AG04449 (cell line): ENCODE measurements around the gene FGF1.

Source experiments
- CTCF ChIA-PET: fragments of 350-600 bp; formaldehyde crosslinking; extraction: SDS; loops from one replicate; lab custom pipeline; 2021; ENCODE audit warnings: antibody characterized with exemption; lab: Yijun Ruan, JAX
- POLR2A ChIA-PET: fragments of 400-600, 350-600 bp; formaldehyde crosslinking; extraction: SDS; loops from one replicate; lab custom pipeline; 2020; ENCODE audit warnings: antibody characterized with exemption, inconsistent platforms; lab: Yijun Ruan, JAX
- DNase-seq: peaks from one replicate; pipeline ENCODE4 v3.0.0-alpha.2; 2010; ENCODE audit warnings: low read depth, low spot score
- H3K4me3 ChIP-seq: 2 replicates; pipeline ENCODE4 v1.5.1; 2011; ENCODE audit warnings: low read depth, mild to moderate bottlenecking, control low read depth, low read length
- CTCF ChIP-seq: IDR thresholded peaks from one replicate; pipeline ENCODE4 v1.5.1; 2011; ENCODE audit warnings: mild to moderate bottlenecking, moderate library complexity, low read length, control low read depth, inconsistent platforms; ENCODE audit not compliant: insufficient read depth; ENCODE audit errors: missing control alignments

The FGF1 gene

GRCh38 chr5:142663246-142663645 is 22.6 kb downstream of the FGF1 start:
- CTCF ChIA-PET = interaction anchor here (0.8 to 4.3 kb wide), 9 partner anchors 8 to 53 kb away, joined by 3 to 59 read pairs (median 4); no protein-coding TSS in a partner anchor
- POLR2A ChIA-PET = no interaction called here
- DNase-seq = no peak
- no peak for TF ChIP-seq CTCF
- H3K4me3 ChIP-seq = no peak overlapping the region

- CTCF ChIA-PET = interaction anchor here (0.6 to 2.5 kb wide), 5 partner anchors 16 to 51 kb away, joined by 3 to 17 read pairs (median 3); no protein-coding TSS in a partner anchor
- no peak overlapping the region for H3K4me3 ChIP-seq
- no peak for DNase-seq
- TF ChIP-seq CTCF = no peak
- POLR2A ChIA-PET = no interaction called here
Measured at GRCh38 chr5:142661957-142662356, 23.9 kb downstream of the FGF1 start.

- POLR2A ChIA-PET = no interaction called here
- TF ChIP-seq CTCF = no peak
- DNase-seq = no peak
- H3K4me3 ChIP-seq = no peak overlapping the region
- CTCF ChIA-PET = interaction anchor here (1.5 to 2.5 kb wide), 2 partner anchors 28 to 38 kb away, joined by 5 to 17 read pairs; no protein-coding TSS in a partner anchor
Measured at GRCh38 chr5:142661143-142661542, 24.7 kb downstream of the FGF1 start.

- H3K4me3 ChIP-seq = no peak overlapping the region
- POLR2A ChIA-PET = no interaction called here
- no peak for TF ChIP-seq CTCF
- DNase-seq = no peak
- CTCF ChIA-PET = interaction anchor here (0.9 to 13.5 kb wide), 7 partner anchors 8 to 55 kb away, joined by 3 to 482 read pairs (median 5); no protein-coding TSS in a partner anchor
Measured at GRCh38 chr5:142660731-142661130, 25.2 kb downstream of the FGF1 start.

- no peak for TF ChIP-seq CTCF
- CTCF ChIA-PET = interaction anchor here (0.9 to 13.5 kb wide), 13 partner anchors 8 to 221 kb away, joined by 3 to 482 read pairs (median 5); no protein-coding TSS in a partner anchor
- POLR2A ChIA-PET = no interaction called here
- no peak overlapping the region for H3K4me3 ChIP-seq
- no peak for DNase-seq
Measured at GRCh38 chr5:142660196-142660595, 25.7 kb downstream of the FGF1 start.

- no peak for TF ChIP-seq CTCF
- CTCF ChIA-PET = interaction anchor here (0.9 to 13.5 kb wide), 14 partner anchors 9 to 222 kb away, joined by 3 to 482 read pairs (median 5); no protein-coding TSS in a partner anchor
- DNase-seq = no peak
- POLR2A ChIA-PET = no interaction called here
- H3K4me3 ChIP-seq = no peak overlapping the region
Measured at GRCh38 chr5:142659405-142659804, 26.5 kb downstream of the FGF1 start.
